GM19463 (cell line): ENCODE data around the gene ALDH4A1.

ENCODE experiments used
- ATAC-seq: cut with Tn5 transposase; IDR thresholded peaks from one replicate; pipeline ENCODE4 v1.9.1; 2021; ENCODE audit warnings: mild to moderate bottlenecking, moderate library complexity; ENCODE audit not compliant: unreplicated experiment

The ALDH4A1 gene

GRCh38 chr1:18902523-18903290, at the start of gene ALDH4A1:
Gene ALDH4A1 (minus strand): TSS chr1:18902555. CDS start chr1:18902523, 32 bp downstream.
- peak; percentile 97 for ATAC-seq

GRCh38 chr1:18951818-18952391, 49.5 kb upstream of the ALDH4A1 start:
- peak; percentile 33 for ATAC-seq

GRCh38 chr1:18951416-18951815, 49.1 kb upstream of the ALDH4A1 start:
- ATAC-seq, result no peak

- ATAC-seq, result no peak
Measured at GRCh38 chr1:18950401-18951026, 48.2 kb upstream of the ALDH4A1 start.

- no peak for ATAC-seq
Measured at GRCh38 chr1:18949686-18950400, 47.5 kb upstream of the ALDH4A1 start.

GRCh38 chr1:18948913-18949685, 46.7 kb upstream of the ALDH4A1 start:
- no peak for ATAC-seq

- ATAC-seq, result no peak
Measured at GRCh38 chr1:18948048-18948912, 45.9 kb upstream of the ALDH4A1 start.

GRCh38 chr1:18947570-18947969, 45.2 kb upstream of the ALDH4A1 start:
- ATAC-seq, result no peak

- no peak for ATAC-seq
Measured at GRCh38 chr1:18946550-18947381, 44.4 kb upstream of the ALDH4A1 start.

- ATAC-seq, result no peak
Measured at GRCh38 chr1:18945401-18945849, 43.1 kb upstream of the ALDH4A1 start.

- no peak for ATAC-seq
Measured at GRCh38 chr1:18944810-18945209, 42.5 kb upstream of the ALDH4A1 start.

- no peak for ATAC-seq
Measured at GRCh38 chr1:18943914-18944572, 41.7 kb upstream of the ALDH4A1 start.

GRCh38 chr1:18943162-18943561, 40.8 kb upstream of the ALDH4A1 start:
- no peak for ATAC-seq

- ATAC-seq, result no peak
Measured at GRCh38 chr1:18942340-18942739, 40.0 kb upstream of the ALDH4A1 start.

GRCh38 chr1:18941221-18942141, 39.1 kb upstream of the ALDH4A1 start:
- ATAC-seq, result no peak

GRCh38 chr1:18940303-18941020, 38.1 kb upstream of the ALDH4A1 start:
- no peak for ATAC-seq
